Measurements from ENCODE around the gene GRM1.
"Not testable (repeated sequence)": the region's sequence is repeated elsewhere in the genome, so short reads cannot be mapped to it uniquely, and the experiment has no call there.

Gene GRM1

GRCh38 chr6:146189131-146189530 lies 160.3 kb downstream of the GRM1 start:
- in situ Hi-C loops (cut with HindIII; ENCODE audit: low sequenced_read_pairs), result no loop called here

- in situ Hi-C loops (cut with HindIII; ENCODE audit: low sequenced_read_pairs), result no loop called here
These were observed 161.7 kb downstream of the GRM1 start for GRCh38 chr6:146190581-146190980.

GRCh38 chr6:146191166-146191565 lies 162.3 kb downstream of the GRM1 start:
- in situ Hi-C loops (cut with HindIII; ENCODE audit: low sequenced_read_pairs), result no loop called here

- in situ Hi-C loops (cut with HindIII; ENCODE audit: low sequenced_read_pairs), result no loop called here
These were observed 162.8 kb downstream of the GRM1 start for GRCh38 chr6:146191612-146192011.

- in situ Hi-C loops (cut with HindIII; ENCODE audit: low sequenced_read_pairs), result no loop called here
These were observed 165.6 kb downstream of the GRM1 start for GRCh38 chr6:146194434-146194833.

- in situ Hi-C loops (cut with HindIII; ENCODE audit: low sequenced_read_pairs), result no loop called here
These were observed 171.3 kb downstream of the GRM1 start for GRCh38 chr6:146200176-146200575.

GRCh38 chr6:146202570-146202969 lies 173.7 kb downstream of the GRM1 start:
- in situ Hi-C loops (cut with HindIII; ENCODE audit: low sequenced_read_pairs), result no loop called here

GRCh38 chr6:146209942-146210341 lies 181.1 kb downstream of the GRM1 start:
- in situ Hi-C loops (cut with HindIII; ENCODE audit: low sequenced_read_pairs), result no loop called here

GRCh38 chr6:146210406-146211083 lies 181.7 kb downstream of the GRM1 start:
- in situ Hi-C loops (cut with HindIII; ENCODE audit: low sequenced_read_pairs), result no loop called here

- in situ Hi-C loops (cut with HindIII; ENCODE audit: low sequenced_read_pairs), result no loop called here
These were observed 182.8 kb downstream of the GRM1 start for GRCh38 chr6:146211646-146212045.

- in situ Hi-C loops (cut with HindIII; ENCODE audit: low sequenced_read_pairs), result no loop called here
These were observed 183.9 kb downstream of the GRM1 start for GRCh38 chr6:146212781-146213180.

- in situ Hi-C loops (cut with HindIII; ENCODE audit: low sequenced_read_pairs), result no loop called here
These were observed 190.2 kb downstream of the GRM1 start for GRCh38 chr6:146219101-146219500.

GRCh38 chr6:146224449-146224848 lies 195.6 kb downstream of the GRM1 start:
- in situ Hi-C loops (cut with HindIII; ENCODE audit: low sequenced_read_pairs), result no loop called here

- in situ Hi-C loops (cut with HindIII; ENCODE audit: low sequenced_read_pairs), result no loop called here
These were observed 196.1 kb downstream of the GRM1 start for GRCh38 chr6:146224988-146225387.

- in situ Hi-C loops (cut with HindIII; ENCODE audit: low sequenced_read_pairs), result no loop called here
These were observed 211.5 kb downstream of the GRM1 start for GRCh38 chr6:146240322-146240721.

- in situ Hi-C loops (cut with HindIII; ENCODE audit: low sequenced_read_pairs), result no loop called here
These were observed 211.9 kb downstream of the GRM1 start for GRCh38 chr6:146240807-146241206.

GRCh38 chr6:146243646-146244045 lies 214.8 kb downstream of the GRM1 start:
- in situ Hi-C loops (cut with HindIII; ENCODE audit: low sequenced_read_pairs), result not testable (repeated sequence)

- in situ Hi-C loops (cut with HindIII; ENCODE audit: low sequenced_read_pairs), result no loop called here
These were observed 215.8 kb downstream of the GRM1 start for GRCh38 chr6:146244630-146245143.

GRCh38 chr6:146246028-146246427 lies 217.2 kb downstream of the GRM1 start:
- in situ Hi-C loops (cut with HindIII; ENCODE audit: low sequenced_read_pairs), result no loop called here

- in situ Hi-C loops (cut with HindIII; ENCODE audit: low sequenced_read_pairs), result no loop called here
These were observed 224.8 kb downstream of the GRM1 start for GRCh38 chr6:146253691-146254090.

- in situ Hi-C loops (cut with HindIII; ENCODE audit: low sequenced_read_pairs), result no loop called here
These were observed 229.3 kb downstream of the GRM1 start for GRCh38 chr6:146258206-146258605.

GRCh38 chr6:146260886-146261285 lies 232.0 kb downstream of the GRM1 start:
- in situ Hi-C loops (cut with HindIII; ENCODE audit: low sequenced_read_pairs), result no loop called here

GRCh38 chr6:146265056-146265455 lies 236.2 kb downstream of the GRM1 start:
- in situ Hi-C loops (cut with HindIII; ENCODE audit: low sequenced_read_pairs), result no loop called here
